GM13976 (cell line): ENCODE results near the gene FAM241A.
"Not testable (repeated sequence)": the region's sequence is repeated elsewhere in the genome, so short reads cannot be mapped to it uniquely, and the experiment has no call there.

Source experiments
- DNase-seq: peaks from one replicate; pipeline ENCODE4 v3.0.0; 2012; ENCODE audit warnings: low spot score
- CTCF ChIP-seq: IDR thresholded peaks from 2 replicates; pipeline ENCODE4 v1.5.1; 2012; ENCODE audit warnings: borderline replicate concordance, mild to moderate bottlenecking; ENCODE audit not compliant: insufficient read depth; ENCODE audit errors: extremely low read depth, missing control alignments, control extremely low read depth
- in situ Hi-C: fragments of 300-500 bp; cut with MboI; formaldehyde crosslinking; loops from one replicate; pipeline ENCODE4 v1.12.0; 2022; ENCODE audit warnings: low sequenced_read_pairs, mixed read lengths, inconsistent platforms; ENCODE audit not compliant: unreplicated experiment

Gene FAM241A

GRCh38 chr4:112153211-112153791 is 8.0 kb downstream of the FAM241A start:
- DNase-seq = no peak
- in situ Hi-C loops = no loop called here
- TF ChIP-seq CTCF = no peak

GRCh38 chr4:112156112-112156511 is 10.9 kb downstream of the FAM241A start:
- TF ChIP-seq CTCF = no peak
- in situ Hi-C loops = no loop called here
- no peak for DNase-seq

- DNase-seq = no peak
- TF ChIP-seq CTCF = no peak
- in situ Hi-C loops = no loop called here
Observed at GRCh38 chr4:112156553-112156952, 11.3 kb downstream of the FAM241A start.

- in situ Hi-C loops = not testable (repeated sequence)
Observed at GRCh38 chr4:112163706-112164105, 18.5 kb downstream of the FAM241A start.

GRCh38 chr4:112167794-112168193 is 22.5 kb downstream of the FAM241A start:
- DNase-seq = no peak
- TF ChIP-seq CTCF = no peak
- in situ Hi-C loops = no loop called here

More at GRCh38 chr4:112163706-112164105, 18.5 kb downstream of the FAM241A start:
- not testable (repeated sequence) for DNase-seq

GRCh38 chr4:112168719-112169500 is 23.7 kb downstream of the FAM241A start:
- DNase-seq = no peak
- in situ Hi-C loops = no loop called here
- TF ChIP-seq CTCF = no peak

GRCh38 chr4:112170451-112170993 is 25.3 kb downstream of the FAM241A start:
- TF ChIP-seq CTCF = no peak
- DNase-seq = no peak
- in situ Hi-C loops = no loop called here

GRCh38 chr4:112171051-112171763 is 26.0 kb downstream of the FAM241A start:
- in situ Hi-C loops, DNase-seq: not testable (repeated sequence)
